ENCODE data around the gene SPATA13. TPM values are rescaled to one million over a fixed set of nuclear protein-coding genes. Genes with fewer than 3 reads are reported as not detected.

The SPATA13 gene
- total RNA-seq, 1 experiment from 2014 or later: 21.4 TPM

DNA sequence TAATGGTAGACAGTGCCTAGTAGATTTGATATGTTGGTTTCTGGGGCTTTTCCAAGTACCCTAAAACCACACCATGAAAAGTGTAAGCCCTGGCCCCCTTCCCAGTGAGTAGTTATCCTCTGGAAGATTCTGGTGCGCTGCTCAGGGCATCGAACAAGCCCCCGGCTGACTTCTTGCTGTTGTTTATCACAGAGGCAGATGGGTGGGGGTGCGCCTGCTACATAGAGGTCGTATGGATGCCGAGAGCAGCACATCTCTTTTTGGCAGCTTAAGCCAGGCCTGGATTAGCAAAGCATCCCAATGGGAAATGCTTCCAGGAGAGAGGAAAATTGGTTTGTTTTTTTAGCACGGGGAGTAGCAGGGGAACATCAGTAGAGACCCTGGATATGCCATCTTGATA, 26.3 kb upstream of the SPATA13 start:
- H3K79me2 ChIP-seq (ENCODE audit: insufficient read depth, low read length): no peaks in the 10 kb centered on the region
- no peak overlapping the region for H3K4me2 ChIP-seq (ENCODE audit: low read length)
- H3K27ac ChIP-seq (ENCODE audit: low read depth, low read length): no peak overlapping the region
- no peak overlapping the region for H3K9ac ChIP-seq (ENCODE audit: low read length)
- ATAC-seq: no peak
- H3K9me3 ChIP-seq (ENCODE audit: control insufficient read depth in 1 of 2, insufficient read depth in 1 of 2, low read depth in 1 of 2, low read length in 2 of 2): peaks cover 0 to 6% of the 10 kb centered on the region in 2 experiments; a peak in 1 of 4 replicates
- no peak for DNase-seq (ENCODE audit: low read depth, low spot score)
- no TSS peak for BruUV-seq (replicated peaks)
- intact Hi-C loops (cut with micrococcal nuclease): no loop called here
- TF ChIP-seq, protein P1, sequence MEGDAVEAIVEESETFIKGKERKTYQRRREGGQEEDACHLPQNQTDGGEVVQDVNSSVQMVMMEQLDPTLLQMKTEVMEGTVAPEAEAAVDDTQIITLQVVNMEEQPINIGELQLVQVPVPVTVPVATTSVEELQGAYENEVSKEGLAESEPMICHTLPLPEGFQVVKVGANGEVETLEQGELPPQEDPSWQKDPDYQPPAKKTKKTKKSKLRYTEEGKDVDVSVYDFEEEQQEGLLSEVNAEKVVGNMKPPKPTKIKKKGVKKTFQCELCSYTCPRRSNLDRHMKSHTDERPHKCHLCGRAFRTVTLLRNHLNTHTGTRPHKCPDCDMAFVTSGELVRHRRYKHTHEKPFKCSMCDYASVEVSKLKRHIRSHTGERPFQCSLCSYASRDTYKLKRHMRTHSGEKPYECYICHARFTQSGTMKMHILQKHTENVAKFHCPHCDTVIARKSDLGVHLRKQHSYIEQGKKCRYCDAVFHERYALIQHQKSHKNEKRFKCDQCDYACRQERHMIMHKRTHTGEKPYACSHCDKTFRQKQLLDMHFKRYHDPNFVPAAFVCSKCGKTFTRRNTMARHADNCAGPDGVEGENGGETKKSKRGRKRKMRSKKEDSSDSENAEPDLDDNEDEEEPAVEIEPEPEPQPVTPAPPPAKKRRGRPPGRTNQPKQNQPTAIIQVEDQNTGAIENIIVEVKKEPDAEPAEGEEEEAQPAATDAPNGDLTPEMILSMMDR (IDR thresholded peaks at IDR 0.05 in 2 of 3, conservative IDR thresholded peaks at IDR 0.05 in 1 of 3; ENCODE audit: borderline replicate concordance in 1 of 3, insufficient read depth in 1 of 3, low read depth in 2 of 3, low read length in 2 of 3): no peak
- no peak for TF ChIP-seq SRF (IDR thresholded peaks at IDR 0.05; ENCODE audit: low read depth)
- TF ChIP-seq FOSL1 (IDR thresholded peaks at IDR 0.05; ENCODE audit: low read depth): no peak
- H3K4me1 ChIP-seq (ENCODE audit: control insufficient read depth in 1 of 2, insufficient read depth in 2 of 2, low read length in 2 of 2): no peaks in the 10 kb centered on the region
- no peak overlapping the region for H2AFZ ChIP-seq (ENCODE audit: low read depth, low read length, poor library complexity, severe bottlenecking)
- POLR2A ChIA-PET: no interaction called here
- CTCF ChIA-PET: no interaction called here
- RAD21 ChIA-PET (ENCODE audit: low non-redundant PET in 1 of 2, low total read pairs in 2 of 2, uncharacterized antibody in 2 of 2, unreplicated experiment in 2 of 2): no interaction called here
- H3K9me2 ChIP-seq (ENCODE audit: insufficient read depth): no peaks in the 10 kb centered on the region
- no peak overlapping the region for H3K4me3 ChIP-seq (replicated peaks in 1 of 2; ENCODE audit: low read depth in 1 of 2, low read length in 2 of 2)
- no peaks in the 10 kb centered on the region for H3K36me3 ChIP-seq (ENCODE audit: control insufficient read depth in 1 of 2, insufficient read depth in 2 of 2, low read length in 2 of 2)
- no peaks in the 10 kb centered on the region for H4K20me1 ChIP-seq (ENCODE audit: insufficient read depth)
- H3K27me3 ChIP-seq (ENCODE audit: insufficient read depth, low read length): no peaks in the 10 kb centered on the region

DNA sequence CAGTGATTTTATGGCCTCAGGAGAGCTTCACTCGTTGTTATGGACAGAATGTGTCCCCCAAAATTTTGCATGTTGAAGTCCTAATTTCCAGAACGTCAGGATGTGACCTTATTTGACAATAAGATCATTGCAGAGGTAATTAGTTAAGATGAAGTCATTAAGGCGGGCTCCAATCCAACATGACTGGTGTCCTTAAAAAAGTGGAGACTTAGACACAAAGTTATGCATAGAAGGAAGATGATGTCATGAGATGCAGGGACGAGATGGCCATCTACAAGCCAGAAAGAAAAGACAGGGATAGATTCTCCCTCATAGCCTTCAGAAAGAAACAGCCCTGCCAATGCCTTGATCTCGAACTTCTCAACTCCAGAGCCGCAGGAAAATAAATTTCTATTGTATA, 25.8 kb upstream of the SPATA13 start:
- intact Hi-C loops (cut with micrococcal nuclease): no loop called here
- ChIA-PET CTCF (no interaction called here), POLR2A (no interaction called here)

More for the DNA sequence above, 25.8 kb upstream of the SPATA13 start:
- H3K4me1 ChIP-seq (ENCODE audit: control insufficient read depth in 1 of 2, insufficient read depth in 2 of 2, low read length in 2 of 2): no peaks in the 10 kb centered on the region
- no peaks in the 10 kb centered on the region for H4K20me1 ChIP-seq (ENCODE audit: insufficient read depth)
- no TSS peak for BruUV-seq (replicated peaks)
- peaks cover 0 to 6% of the 10 kb centered on the region in 2 experiments; a peak in 1 of 4 replicates for H3K9me3 ChIP-seq (ENCODE audit: control insufficient read depth in 1 of 2, insufficient read depth in 1 of 2, low read depth in 1 of 2, low read length in 2 of 2)
- no peak overlapping the region for H3K9ac ChIP-seq (ENCODE audit: low read length)
- TF ChIP-seq CEBPB (IDR thresholded peaks at IDR 0.05; ENCODE audit: low read depth) (no peak), POLR2AphosphoS5 (IDR thresholded peaks at IDR 0.05; ENCODE audit: low read depth, low read length) (no peak), EGR1 (IDR thresholded peaks at IDR 0.05; ENCODE audit: low read depth) (no peak)
- TF ChIP-seq, protein P2, sequence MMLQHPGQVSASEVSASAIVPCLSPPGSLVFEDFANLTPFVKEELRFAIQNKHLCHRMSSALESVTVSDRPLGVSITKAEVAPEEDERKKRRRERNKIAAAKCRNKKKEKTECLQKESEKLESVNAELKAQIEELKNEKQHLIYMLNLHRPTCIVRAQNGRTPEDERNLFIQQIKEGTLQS (IDR thresholded peaks at IDR 0.05): no peak
- no peaks in the 10 kb centered on the region for H3K79me2 ChIP-seq (ENCODE audit: insufficient read depth, low read length)
- H3K36me3 ChIP-seq (ENCODE audit: control insufficient read depth in 1 of 2, insufficient read depth in 2 of 2, low read length in 2 of 2): no peaks in the 10 kb centered on the region
- RAD21 ChIA-PET (ENCODE audit: low non-redundant PET in 1 of 2, low total read pairs in 2 of 2, uncharacterized antibody in 2 of 2, unreplicated experiment in 2 of 2): no interaction called here
- no peak overlapping the region for H2AFZ ChIP-seq (ENCODE audit: low read depth, low read length, poor library complexity, severe bottlenecking)
- no peak overlapping the region for H3K4me2 ChIP-seq (ENCODE audit: low read length)
- no peaks in the 10 kb centered on the region for H3K9me2 ChIP-seq (ENCODE audit: insufficient read depth)
- H3K27me3 ChIP-seq (ENCODE audit: insufficient read depth, low read length): no peaks in the 10 kb centered on the region
- ATAC-seq: no peak
- no peak overlapping the region for H3K4me3 ChIP-seq (replicated peaks in 1 of 2; ENCODE audit: low read depth in 1 of 2, low read length in 2 of 2)
- no peak overlapping the region for H3K27ac ChIP-seq (ENCODE audit: low read depth, low read length)
- no peak for DNase-seq (ENCODE audit: low read depth, low spot score)

All from HCT116 (cell line).